Mesenchymal stem cell (in vitro differentiated cells and primary cell): ENCODE results near the gene REV3L.

Experiments
- DNase-seq: peaks from one replicate; pipeline ENCODE4 v3.0.0-alpha.2; 2013
- H2AFZ ChIP-seq: one replicate; pipeline ENCODE4 v1.6.1; 2013; ENCODE audit warnings: low read depth, mild to moderate bottlenecking, control low read depth, inconsistent platforms, low read length, moderate library complexity
- H2AK5ac ChIP-seq: 2 replicates; pipeline ENCODE4 v1.6.1; 2013; ENCODE audit warnings: low read length, moderate library complexity, mild to moderate bottlenecking, inconsistent platforms; ENCODE audit not compliant: severe bottlenecking
- H2BK120ac ChIP-seq: one replicate; pipeline ENCODE4 v1.6.1; 2013; ENCODE audit warnings: low read depth, mild to moderate bottlenecking, inconsistent platforms, low read length, moderate library complexity
- H2BK12ac ChIP-seq, 2 experiments: one replicate each; pipeline ENCODE4 v1.6.1; 2013; ENCODE audit warnings: inconsistent platforms in 2 of 2, low read length in 2 of 2, mild to moderate bottlenecking in 2 of 2, moderate library complexity in 2 of 2, control low read depth in 1 of 2
- H2BK15ac ChIP-seq: one replicate; pipeline ENCODE4 v1.6.1; 2013; ENCODE audit warnings: mild to moderate bottlenecking, low read depth, inconsistent platforms; ENCODE audit not compliant: poor library complexity, severe bottlenecking
- H2BK5ac ChIP-seq: 2 replicates; pipeline ENCODE4 v1.6.1; 2013; ENCODE audit warnings: low read depth, mild to moderate bottlenecking, low read length, control low read depth, inconsistent platforms; ENCODE audit not compliant: poor library complexity, severe bottlenecking
- H3K14ac ChIP-seq, 2 experiments: one replicate each; pipeline ENCODE4 v1.6.1; 2013; ENCODE audit warnings: inconsistent platforms in 2 of 2, low read length in 2 of 2, control low read depth in 1 of 2, mild to moderate bottlenecking in 1 of 2, moderate library complexity in 1 of 2
- H3K18ac ChIP-seq, 2 experiments: one replicate each; pipeline ENCODE4 v1.6.1; 2013; ENCODE audit warnings: inconsistent platforms in 2 of 2, low read length in 2 of 2, control low read depth in 1 of 2, low read depth in 1 of 2, mild to moderate bottlenecking in 1 of 2
- H3K23ac ChIP-seq, 2 experiments: one replicate each; pipeline ENCODE4 v1.6.1; 2013; ENCODE audit warnings: inconsistent platforms in 2 of 2, low read length in 2 of 2, mild to moderate bottlenecking in 2 of 2, moderate library complexity in 2 of 2, control low read depth in 1 of 2
- H3K27ac ChIP-seq: 2 replicates; pipeline ENCODE4 v1.5.1; 2013; ENCODE audit warnings: mild to moderate bottlenecking, moderate library complexity, low read length, control low read depth, inconsistent platforms; ENCODE audit not compliant: poor library complexity, severe bottlenecking
- H3K27me3 ChIP-seq, 2 experiments: 2 replicates each; pipeline versions ENCODE4 v1.6.1 to v1.7.0; 2013; ENCODE audit warnings: low read length in 2 of 2, mild to moderate bottlenecking in 2 of 2, moderate library complexity in 2 of 2, control low read depth in 1 of 2, inconsistent platforms in 1 of 2; ENCODE audit not compliant: control insufficient read depth in 1 of 2, insufficient read depth in 1 of 2
- H3K36me3 ChIP-seq, 2 experiments: 2 replicates each; pipeline versions ENCODE4 v1.6.1 to v1.7.0; 2013; ENCODE audit warnings: low read length in 2 of 2, control low read depth in 1 of 2, inconsistent platforms in 1 of 2, low read depth in 1 of 2, mild to moderate bottlenecking in 1 of 2; ENCODE audit not compliant: insufficient read depth in 2 of 2, control insufficient read depth in 1 of 2
- H3K4ac ChIP-seq, 2 experiments: one replicate each; pipeline ENCODE4 v1.6.1; 2013; ENCODE audit warnings: inconsistent platforms in 2 of 2, low read length in 2 of 2, mild to moderate bottlenecking in 2 of 2, moderate library complexity in 2 of 2, control low read depth in 1 of 2, low read depth in 1 of 2
- H3K4me1 ChIP-seq: 2 replicates; pipeline ENCODE4 v1.6.1; 2013; ENCODE audit warnings: low read depth, low read length, control low read depth; ENCODE audit not compliant: control insufficient read depth, insufficient read depth
- H3K4me2 ChIP-seq: 2 replicates; pipeline ENCODE4 v1.6.1; 2013; ENCODE audit warnings: low read length, mild to moderate bottlenecking, inconsistent platforms; ENCODE audit not compliant: poor library complexity, severe bottlenecking
- H3K4me3 ChIP-seq, 2 experiments: 2 replicates each; pipeline versions ENCODE4 v1.5.1 to v1.7.0; 2013; ENCODE audit warnings: low read length in 2 of 2, mild to moderate bottlenecking in 2 of 2, control low read depth in 1 of 2, low read depth in 1 of 2; ENCODE audit not compliant: insufficient read depth in 1 of 2
- H3K79me1 ChIP-seq: replicated peaks from 2 replicates; pipeline ENCODE4 v1.6.1; 2013; ENCODE audit warnings: mild to moderate bottlenecking, control low read depth, low read length, inconsistent platforms; ENCODE audit not compliant: poor library complexity, severe bottlenecking
- H3K9ac ChIP-seq: 2 replicates; pipeline ENCODE4 v1.7.0; 2013; ENCODE audit warnings: mild to moderate bottlenecking, low read length, moderate library complexity
- H3K9me3 ChIP-seq: 2 replicates; pipeline ENCODE4 v1.7.0; 2013; ENCODE audit warnings: mild to moderate bottlenecking, low read length; ENCODE audit not compliant: control insufficient read depth
- H4K8ac ChIP-seq: one replicate; pipeline ENCODE4 v1.6.1; 2013; ENCODE audit warnings: inconsistent platforms, mild to moderate bottlenecking, low read length, moderate library complexity
- H4K91ac ChIP-seq: one replicate; pipeline ENCODE4 v1.6.1; 2013; ENCODE audit warnings: mild to moderate bottlenecking, low read length, inconsistent platforms
- WGBS: methylation state at CpG from one replicate; pipeline ENCODE4 v1.1.7; 2013; ENCODE audit warnings: mixed read lengths; 5-methylcytosine and 5-hydroxymethylcytosine counted together

The REV3L gene

GRCh38 chr6:111449129-111449528 lies 33.9 kb downstream of the REV3L start:
- DNase-seq: no peak
- no peak overlapping the region for H2BK12ac ChIP-seq
- H3K14ac ChIP-seq: no peak overlapping the region
- no peak overlapping the region for H3K27ac ChIP-seq
- H3K4me3 ChIP-seq: no peak overlapping the region
- H3K23ac ChIP-seq: no peak overlapping the region
- H3K27me3 ChIP-seq: no peaks in the 10 kb centered on the region
- H4K8ac ChIP-seq: no peak overlapping the region
- H4K91ac ChIP-seq: no peak overlapping the region
- 100% methylated on average over 3 of the region's 4 CpGs for WGBS
- H3K36me3 ChIP-seq: peaks cover 0 to 57% of the 10 kb centered on the region in 2 experiments
- no peak overlapping the region for H2AK5ac ChIP-seq
- H3K4me1 ChIP-seq: no peaks in the 10 kb centered on the region
- no peak overlapping the region for H3K4me2 ChIP-seq
- no peak overlapping the region for H2BK120ac ChIP-seq
- no peaks in the 10 kb centered on the region for H3K9me3 ChIP-seq
- peaks cover 9% of the 10 kb centered on the region for H3K79me1 ChIP-seq
- no peak overlapping the region for H2BK15ac ChIP-seq
- H3K4ac ChIP-seq: no peak overlapping the region
- no peak overlapping the region for H3K18ac ChIP-seq
- no peak overlapping the region for H2BK5ac ChIP-seq
- H2AFZ ChIP-seq: no peak overlapping the region
- H3K9ac ChIP-seq: no peak overlapping the region

GRCh38 chr6:111447051-111447450 lies 36.0 kb downstream of the REV3L start:
- H3K4ac ChIP-seq: no peak overlapping the region
- H3K27ac ChIP-seq: no peak overlapping the region
- no peak overlapping the region for H3K4me2 ChIP-seq
- no peak overlapping the region for H3K18ac ChIP-seq
- H3K23ac ChIP-seq: no peak overlapping the region
- peaks cover 0 to 50% of the 10 kb centered on the region in 2 experiments for H3K36me3 ChIP-seq
- H2BK5ac ChIP-seq: no peak overlapping the region
- no peak overlapping the region for H4K8ac ChIP-seq
- no peak overlapping the region for H3K14ac ChIP-seq
- WGBS: 96% methylated on average over 5 of the region's 5 CpGs
- H2AK5ac ChIP-seq: no peak overlapping the region
- H3K79me1 ChIP-seq: peaks cover 9% of the 10 kb centered on the region
- H3K4me1 ChIP-seq: no peaks in the 10 kb centered on the region
- H3K4me3 ChIP-seq: no peak overlapping the region
- no peak for DNase-seq
- no peak overlapping the region for H2BK120ac ChIP-seq
- no peak overlapping the region for H3K9ac ChIP-seq
- H4K91ac ChIP-seq: no peak overlapping the region
- H2AFZ ChIP-seq: no peak overlapping the region
- no peaks in the 10 kb centered on the region for H3K9me3 ChIP-seq
- no peak overlapping the region for H2BK15ac ChIP-seq
- no peak overlapping the region for H2BK12ac ChIP-seq
- H3K27me3 ChIP-seq: no peaks in the 10 kb centered on the region

- Histone ChIP-seq H3K36me3 (peaks cover 0 to 58% of the 10 kb centered on the region in 2 experiments), H3K9me3 (no peaks in the 10 kb centered on the region), H2BK12ac (no peak overlapping the region), H3K27ac (no peak overlapping the region), H3K79me1 (peaks cover 17% of the 10 kb centered on the region), H3K4ac (no peak overlapping the region), H2BK5ac (no peak overlapping the region), H2AFZ (no peak overlapping the region), H2AK5ac (no peak overlapping the region), H3K27me3 (no peaks in the 10 kb centered on the region), H3K23ac (no peak overlapping the region), H2BK120ac (no peak overlapping the region), H3K4me2 (no peak overlapping the region), H4K8ac (no peak overlapping the region), H3K4me1 (no peaks in the 10 kb centered on the region), H3K18ac (no peak overlapping the region), H2BK15ac (no peak overlapping the region), H3K9ac (no peak overlapping the region), H3K14ac (no peak overlapping the region), H3K4me3 (no peak overlapping the region), H4K91ac (no peak overlapping the region)
- no peak for DNase-seq
These were observed 37.2 kb downstream of the REV3L start for GRCh38 chr6:111445861-111446267.

- WGBS: 93% methylated on average over 5 of the region's 5 CpGs
- no peak overlapping the region for H3K23ac ChIP-seq
- peaks cover 0 to 56% of the 10 kb centered on the region in 2 experiments for H3K36me3 ChIP-seq
These were observed 38.2 kb downstream of the REV3L start for GRCh38 chr6:111444794-111445193.

More at GRCh38 chr6:111444794-111445193, 38.2 kb downstream of the REV3L start:
- no peak overlapping the region for H2BK120ac ChIP-seq
- peak overlapping the region; percentile 43 for H3K4me2 ChIP-seq
- no peak for DNase-seq
- H3K4me3 ChIP-seq: no peak overlapping the region
- H2BK15ac ChIP-seq: no peak overlapping the region
- no peak overlapping the region for H2BK5ac ChIP-seq
- H4K8ac ChIP-seq: no peak overlapping the region
- H4K91ac ChIP-seq: no peak overlapping the region
- no peak overlapping the region for H3K14ac ChIP-seq
- no peak overlapping the region for H2AFZ ChIP-seq
- no peak overlapping the region for H2BK12ac ChIP-seq
- no peaks in the 10 kb centered on the region for H3K27me3 ChIP-seq
- no peaks in the 10 kb centered on the region for H3K4me1 ChIP-seq
- peak overlapping the region; percentile 98 for H2AK5ac ChIP-seq
- peaks cover 18% of the 10 kb centered on the region for H3K79me1 ChIP-seq
- H3K27ac ChIP-seq: peak overlapping the region; percentile 53
- no peak overlapping the region for H3K4ac ChIP-seq
- no peaks in the 10 kb centered on the region for H3K9me3 ChIP-seq
- H3K9ac ChIP-seq: no peak overlapping the region
- no peak overlapping the region for H3K18ac ChIP-seq
